ENCODE results near the gene SMPD1.

The SMPD1 gene

GRCh38 chr11:6362185-6362872, 27.9 kb upstream of the SMPD1 start:
- intact Hi-C loops (cut with DNase I; ENCODE audit: low total_unique reads), result loop anchor here (5.0 kb wide), 2 partner anchors 65 to 110 kb away; no protein-coding TSS in a partner anchor
- Histone ChIP-seq H3K4me3 (peak overlapping the region in 1 of 2 donors; percentile 3), H3K27me3 (no peaks in the 10 kb centered on the region), H3K36me3 (no peaks in the 10 kb centered on the region), H3K9me3 (no peaks in the 10 kb centered on the region), H3K27ac (peak overlapping the region; percentile 66 to 83), H3K4me1 (peaks cover 0 to 39% (median 24%) of the 10 kb centered on the region in 4 donors)
- TF ChIP-seq, protein P1, sequence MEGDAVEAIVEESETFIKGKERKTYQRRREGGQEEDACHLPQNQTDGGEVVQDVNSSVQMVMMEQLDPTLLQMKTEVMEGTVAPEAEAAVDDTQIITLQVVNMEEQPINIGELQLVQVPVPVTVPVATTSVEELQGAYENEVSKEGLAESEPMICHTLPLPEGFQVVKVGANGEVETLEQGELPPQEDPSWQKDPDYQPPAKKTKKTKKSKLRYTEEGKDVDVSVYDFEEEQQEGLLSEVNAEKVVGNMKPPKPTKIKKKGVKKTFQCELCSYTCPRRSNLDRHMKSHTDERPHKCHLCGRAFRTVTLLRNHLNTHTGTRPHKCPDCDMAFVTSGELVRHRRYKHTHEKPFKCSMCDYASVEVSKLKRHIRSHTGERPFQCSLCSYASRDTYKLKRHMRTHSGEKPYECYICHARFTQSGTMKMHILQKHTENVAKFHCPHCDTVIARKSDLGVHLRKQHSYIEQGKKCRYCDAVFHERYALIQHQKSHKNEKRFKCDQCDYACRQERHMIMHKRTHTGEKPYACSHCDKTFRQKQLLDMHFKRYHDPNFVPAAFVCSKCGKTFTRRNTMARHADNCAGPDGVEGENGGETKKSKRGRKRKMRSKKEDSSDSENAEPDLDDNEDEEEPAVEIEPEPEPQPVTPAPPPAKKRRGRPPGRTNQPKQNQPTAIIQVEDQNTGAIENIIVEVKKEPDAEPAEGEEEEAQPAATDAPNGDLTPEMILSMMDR (IDR thresholded peaks at IDR 0.05), result no peak
- peak; percentile 66 to 91 for DNase-seq

- intact Hi-C loops (cut with DNase I; ENCODE audit: low total_unique reads), result loop anchor here (5.0 kb wide), 2 partner anchors 66 to 111 kb away; no protein-coding TSS in a partner anchor
- DNase-seq, result peak; percentile 85 to 90
- no peaks in the 10 kb centered on the region for H3K36me3 ChIP-seq
- H3K9me3 ChIP-seq, result no peaks in the 10 kb centered on the region
- no peaks in the 10 kb centered on the region for H3K27me3 ChIP-seq
- TF ChIP-seq, protein P1 (IDR thresholded peaks at IDR 0.05), result peak; percentile 87 to 90
- H3K4me1 ChIP-seq, result peaks cover 0 to 32% (median 18%) of the 10 kb centered on the region in 4 donors
- peak overlapping the region in 1 of 2 donors; percentile 3 for H3K4me3 ChIP-seq
- peak overlapping the region; percentile 66 to 83 for H3K27ac ChIP-seq
Observed at GRCh38 chr11:6362873-6363678, 27.2 kb upstream of the SMPD1 start.

DNA sequence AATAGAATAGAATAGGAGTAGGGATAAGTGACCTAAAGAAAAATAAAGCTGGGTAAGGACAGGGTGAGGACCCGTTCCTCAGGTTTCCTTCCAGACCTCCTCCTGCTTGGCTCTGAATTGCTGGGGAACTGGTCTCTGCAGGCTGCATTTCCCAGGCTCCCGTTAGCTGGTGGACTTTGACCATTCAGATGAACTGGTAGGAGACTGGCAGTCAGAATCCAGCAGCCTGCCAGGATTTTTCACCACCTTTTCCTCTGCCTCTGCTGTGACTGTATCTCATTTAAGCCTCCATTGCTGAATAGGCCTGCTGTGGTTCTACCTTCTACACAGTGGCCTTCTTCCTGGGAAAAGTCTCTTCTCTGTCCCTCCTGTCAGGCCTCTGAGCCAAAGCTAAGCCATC, 24.6 kb upstream of the SMPD1 start:
- no peaks in the 10 kb centered on the region for H3K27me3 ChIP-seq
- intact Hi-C loops (cut with DNase I; ENCODE audit: low total_unique reads), result no loop called here
- peaks cover 0 to 21% (median 17%) of the 10 kb centered on the region in 4 donors for H3K4me1 ChIP-seq
- H3K9me3 ChIP-seq, result no peaks in the 10 kb centered on the region
- no peaks in the 10 kb centered on the region for H3K36me3 ChIP-seq
- TF ChIP-seq, protein P1 (IDR thresholded peaks at IDR 0.05), result no peak
- DNase-seq, result no peak
- no peak overlapping the region for H3K27ac ChIP-seq
- H3K4me3 ChIP-seq, result no peak overlapping the region

- intact Hi-C loops (cut with DNase I; ENCODE audit: low total_unique reads), result no loop called here
- Histone ChIP-seq H3K9me3 (no peaks in the 10 kb centered on the region), H3K27me3 (peaks cover 0 to 2% of the 10 kb centered on the region in 2 donors), H3K27ac (no peak overlapping the region), H3K4me3 (no peak overlapping the region), H3K36me3 (no peaks in the 10 kb centered on the region), H3K4me1 (no peaks in the 10 kb centered on the region)
- TF ChIP-seq, protein P1 (IDR thresholded peaks at IDR 0.05), result no peak
- peak in 1 of 2 donors; percentile 13 for DNase-seq
Observed at GRCh38 chr11:6371825-6372224, 18.4 kb upstream of the SMPD1 start.

DNA sequence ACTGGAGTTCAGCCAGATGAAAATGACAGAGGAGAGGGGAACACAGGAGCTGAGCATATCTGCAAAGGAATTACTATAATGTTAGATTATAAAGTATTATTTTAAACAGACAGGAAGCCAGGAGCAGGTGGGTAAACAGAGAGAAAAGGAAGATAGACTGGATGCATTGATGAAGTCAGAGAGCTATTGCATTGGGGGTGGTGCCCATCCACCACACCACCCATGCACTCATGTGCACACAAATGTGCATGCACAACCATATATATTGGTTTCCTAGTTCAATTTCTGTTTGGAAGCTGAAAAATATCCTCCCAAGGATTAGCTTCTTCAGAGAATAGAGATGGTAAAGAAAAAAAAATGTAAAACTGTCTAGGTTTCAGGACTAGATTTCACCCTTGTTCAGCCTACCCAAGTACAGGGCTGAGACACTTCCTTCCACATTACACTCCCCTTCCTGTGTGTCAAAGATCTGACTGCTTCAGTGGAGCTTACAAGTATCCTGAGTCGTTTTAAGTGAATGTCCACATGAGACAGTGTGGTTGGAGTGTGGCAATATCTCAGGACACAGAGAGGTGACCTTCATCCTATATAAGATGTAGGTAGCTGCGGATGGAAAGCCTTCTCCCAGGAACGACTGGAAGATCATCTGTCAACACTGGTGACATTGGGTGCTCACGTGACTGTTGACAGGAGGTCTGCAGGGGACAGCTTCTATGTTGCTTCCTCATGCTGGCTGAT, 12.2 kb upstream of the SMPD1 start:
- Histone ChIP-seq H3K36me3 (no peaks in the 10 kb centered on the region), H3K27ac (no peak overlapping the region), H3K4me1 (no peaks in the 10 kb centered on the region), H3K27me3 (peaks cover 0 to 2% of the 10 kb centered on the region in 2 donors), H3K4me3 (no peak overlapping the region), H3K9me3 (no peaks in the 10 kb centered on the region)
- DNase-seq, result peak in 1 of 2 donors; percentile 38
- intact Hi-C loops (cut with DNase I; ENCODE audit: low total_unique reads), result no loop called here
- TF ChIP-seq, protein P1 (IDR thresholded peaks at IDR 0.05), result no peak

Data from tibial artery (tissue), 4 donors.